Trophoblast cell (in vitro differentiated cells and primary cell): ENCODE data around the gene GPR55.
A peak's percentile ranks its signal among the peaks of the same experiment; 100 is the strongest.

Source experiments
- DNase-seq, 2 donors: peaks; one replicate each; pipeline ENCODE4 v3.0.0-alpha.2; 2016
- H2AFZ ChIP-seq: 2 replicates; pipeline ENCODE4 v1.6.1; 2013; ENCODE audit warnings: low read length, moderate library complexity, mild to moderate bottlenecking; ENCODE audit not compliant: insufficient read depth, poor library complexity
- H2AK5ac ChIP-seq: 2 replicates; pipeline ENCODE4 v1.6.1; 2013; ENCODE audit warnings: mild to moderate bottlenecking, low read length
- H2BK120ac ChIP-seq: 2 replicates; pipeline ENCODE4 v1.6.1; 2013; ENCODE audit warnings: low read length, mild to moderate bottlenecking, moderate library complexity; ENCODE audit not compliant: insufficient read depth, poor library complexity
- H2BK12ac ChIP-seq: 2 replicates; pipeline ENCODE4 v1.6.1; 2013; ENCODE audit warnings: mild to moderate bottlenecking, low read length, moderate library complexity
- H2BK5ac ChIP-seq: 2 replicates; pipeline ENCODE4 v1.6.1; 2013; ENCODE audit warnings: low read length, low read depth, moderate library complexity, mild to moderate bottlenecking; ENCODE audit not compliant: poor library complexity
- H3K14ac ChIP-seq: 2 replicates; pipeline ENCODE4 v1.6.1; 2013; ENCODE audit warnings: mild to moderate bottlenecking, low read length
- H3K18ac ChIP-seq: 2 replicates; pipeline ENCODE4 v1.6.1; 2013; ENCODE audit warnings: mild to moderate bottlenecking, low read length
- H3K23ac ChIP-seq: 2 replicates; pipeline ENCODE4 v1.6.1; 2013; ENCODE audit warnings: low read length
- H3K27ac ChIP-seq: 2 replicates; pipeline ENCODE4 v1.5.1; 2013; ENCODE audit warnings: low read depth, mild to moderate bottlenecking, inconsistent platforms, low read length, moderate library complexity
- H3K27me3 ChIP-seq: 2 replicates; pipeline ENCODE4 v1.6.1; 2013; ENCODE audit warnings: inconsistent platforms, mild to moderate bottlenecking, low read length, moderate library complexity; ENCODE audit not compliant: insufficient read depth
- H3K36me3 ChIP-seq, 2 experiments: 1 replicate in 1 of 2; 2 replicates in 1 of 2; pipeline ENCODE4 v1.6.1; 2013; ENCODE audit warnings: low read length in 2 of 2, mild to moderate bottlenecking in 2 of 2, moderate library complexity in 1 of 2; ENCODE audit not compliant: insufficient read depth in 2 of 2, control insufficient read depth in 1 of 2
- H3K4ac ChIP-seq: 2 replicates; pipeline ENCODE4 v1.6.1; 2013; ENCODE audit warnings: low read depth, mild to moderate bottlenecking, low read length, moderate library complexity
- H3K4me1 ChIP-seq, 2 experiments: 1 replicate in 1 of 2; 2 replicates in 1 of 2; pipeline ENCODE4 v1.6.1; 2013; ENCODE audit warnings: low read length in 2 of 2, mild to moderate bottlenecking in 2 of 2, moderate library complexity in 1 of 2; ENCODE audit not compliant: insufficient read depth in 2 of 2, control insufficient read depth in 1 of 2
- H3K4me2 ChIP-seq: 2 replicates; pipeline ENCODE4 v1.6.1; 2013; ENCODE audit warnings: inconsistent platforms, mild to moderate bottlenecking, low read length, moderate library complexity
- H3K4me3 ChIP-seq: 2 replicates; pipeline ENCODE4 v1.5.1; 2013; ENCODE audit warnings: mild to moderate bottlenecking, low read depth, low read length, inconsistent platforms
- H3K79me1 ChIP-seq: one replicate; pipeline ENCODE4 v1.6.1; 2013; ENCODE audit warnings: low read length
- H3K79me2 ChIP-seq: 2 replicates; pipeline ENCODE4 v1.6.1; 2013; ENCODE audit warnings: low read length, mild to moderate bottlenecking; ENCODE audit not compliant: control insufficient read depth, insufficient read depth, poor library complexity
- H3K9ac ChIP-seq: 2 replicates; pipeline ENCODE4 v1.6.1; 2013; ENCODE audit warnings: mild to moderate bottlenecking, low read length
- H3K9me3 ChIP-seq: 2 replicates; pipeline ENCODE4 v1.6.1; 2013; ENCODE audit warnings: low read depth, mild to moderate bottlenecking, control low read depth, inconsistent platforms, low read length; ENCODE audit not compliant: insufficient read depth
- H4K12ac ChIP-seq: 2 replicates; pipeline ENCODE4 v1.6.1; 2013; ENCODE audit warnings: low read depth, mild to moderate bottlenecking, low read length, moderate library complexity
- H4K8ac ChIP-seq: 2 replicates; pipeline ENCODE4 v1.6.1; 2013; ENCODE audit warnings: low read depth, mild to moderate bottlenecking, low read length, moderate library complexity
- H4K91ac ChIP-seq: one replicate; pipeline ENCODE4 v1.6.1; 2013; ENCODE audit warnings: low read depth, mild to moderate bottlenecking, low read length, moderate library complexity
- WGBS: extraction: QIAGEN DNeasy Blood & Tissue Kit; methylation state at CpG from one replicate; pipeline ENCODE4 v1.1.7; 2013; ENCODE audit warnings: missing lambda C conversion rate; ENCODE audit not compliant: insufficient read length, insufficient coverage; ENCODE audit errors: extremely low coverage; 5-methylcytosine and 5-hydroxymethylcytosine counted together

GPR55 gene

GRCh38 chr2:230874876-230875275 is 50.2 kb downstream of the GPR55 start:
- H2BK12ac ChIP-seq: no peak overlapping the region
- no CpG with 5 or more reads among the region's 10 CpGs for WGBS
- DNase-seq: no peak
- no peak overlapping the region for H3K4me2 ChIP-seq
- H3K4ac ChIP-seq: no peak overlapping the region
- no peak overlapping the region for H3K14ac ChIP-seq
- no peak overlapping the region for H2BK120ac ChIP-seq
- H3K23ac ChIP-seq: no peak overlapping the region
- peaks cover 2% of the 10 kb centered on the region for H3K9me3 ChIP-seq
- H3K18ac ChIP-seq: no peak overlapping the region
- H4K91ac ChIP-seq: no peak overlapping the region
- peaks cover 29 to 31% of the 10 kb centered on the region in 2 experiments for H3K4me1 ChIP-seq
- no peak overlapping the region for H4K8ac ChIP-seq
- H3K27me3 ChIP-seq: no peaks in the 10 kb centered on the region
- peaks cover 22% of the 10 kb centered on the region for H3K79me1 ChIP-seq
- H3K36me3 ChIP-seq: peaks cover 64 to 65% of the 10 kb centered on the region in 2 experiments
- no peak overlapping the region for H3K4me3 ChIP-seq
- H4K12ac ChIP-seq: no peak overlapping the region
- peaks cover 5% of the 10 kb centered on the region for H3K79me2 ChIP-seq
- H2AFZ ChIP-seq: no peak overlapping the region
- no peak overlapping the region for H2AK5ac ChIP-seq
- H2BK5ac ChIP-seq: no peak overlapping the region
- H3K9ac ChIP-seq: no peak overlapping the region
- no peak overlapping the region for H3K27ac ChIP-seq

DNA sequence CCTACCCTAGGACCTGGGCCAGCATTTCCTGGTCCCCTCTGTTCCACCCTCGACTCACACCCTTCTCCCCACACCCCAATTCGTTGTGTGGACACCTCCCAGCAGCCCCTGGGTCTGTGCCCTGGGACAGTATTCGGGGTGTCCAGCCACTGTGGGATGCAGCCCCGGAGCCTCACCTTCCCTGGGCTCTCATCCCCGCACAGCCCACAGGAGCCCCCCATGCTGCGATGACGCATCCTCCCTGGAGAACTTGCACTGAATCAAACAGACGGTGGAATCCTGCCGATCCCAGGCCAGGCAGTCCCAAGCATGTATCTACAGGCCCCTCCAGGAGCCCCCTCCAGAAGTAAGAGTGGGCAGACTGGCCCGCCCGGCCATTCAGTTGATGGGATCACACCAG is 50.6 kb downstream of the GPR55 start:
- H3K79me1 ChIP-seq: peaks cover 26% of the 10 kb centered on the region
- no peak overlapping the region for H4K12ac ChIP-seq
- no peak overlapping the region for H4K91ac ChIP-seq
- no CpG with 5 or more reads among the region's 11 CpGs for WGBS
- peaks cover 7% of the 10 kb centered on the region for H3K79me2 ChIP-seq
- no peak overlapping the region for H3K4ac ChIP-seq
- H2BK120ac ChIP-seq: no peak overlapping the region
- H3K27ac ChIP-seq: no peak overlapping the region
- peaks cover 2% of the 10 kb centered on the region for H3K9me3 ChIP-seq
- H3K36me3 ChIP-seq: peaks cover 62% of the 10 kb centered on the region in 2 experiments
- no peak for DNase-seq
- H4K8ac ChIP-seq: no peak overlapping the region
- H3K23ac ChIP-seq: no peak overlapping the region
- no peak overlapping the region for H3K9ac ChIP-seq
- H2AK5ac ChIP-seq: no peak overlapping the region
- H3K18ac ChIP-seq: no peak overlapping the region
- H3K14ac ChIP-seq: no peak overlapping the region
- H3K4me1 ChIP-seq: peaks cover 33 to 35% of the 10 kb centered on the region in 2 experiments
- no peak overlapping the region for H2BK12ac ChIP-seq
- H3K4me3 ChIP-seq: no peak overlapping the region
- H2AFZ ChIP-seq: no peak overlapping the region
- no peak overlapping the region for H3K4me2 ChIP-seq
- H2BK5ac ChIP-seq: no peak overlapping the region
- no peaks in the 10 kb centered on the region for H3K27me3 ChIP-seq

DNA sequence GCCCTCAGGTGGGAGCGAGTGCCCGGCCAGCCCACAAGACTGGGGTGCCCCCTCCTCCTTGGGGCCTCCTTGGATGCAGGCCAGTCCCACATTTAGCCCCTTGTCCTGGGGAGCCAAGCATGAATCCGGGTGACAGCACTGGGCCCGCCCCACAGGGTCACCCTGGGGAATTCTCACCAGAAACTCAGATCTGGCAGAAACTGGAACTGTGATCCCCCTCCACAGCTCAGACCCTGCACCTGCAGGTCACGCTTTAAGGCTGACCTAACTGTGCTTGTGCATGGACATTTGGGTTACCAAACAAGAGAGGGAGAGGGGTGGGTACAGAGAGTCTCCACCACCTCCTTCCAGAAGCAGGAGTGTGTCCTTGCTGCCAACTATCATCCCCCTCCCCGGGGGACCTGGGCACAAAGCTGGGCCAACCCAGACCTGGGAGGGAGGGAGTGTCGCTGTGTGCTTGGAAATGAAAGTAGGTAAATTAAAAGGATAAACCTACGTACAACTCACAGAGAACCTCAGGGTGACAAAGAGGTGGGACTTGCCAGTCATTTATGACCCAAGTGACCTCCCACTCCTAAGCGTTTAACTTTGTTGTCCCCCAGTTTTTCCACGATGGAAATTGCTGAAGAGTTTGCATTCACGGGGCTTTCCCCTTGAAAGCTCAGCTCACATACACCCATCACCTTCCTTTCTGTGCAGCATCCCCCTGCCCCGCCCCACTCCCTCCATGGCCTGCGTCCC is 51.2 kb downstream of the GPR55 start:
- peak overlapping the region; percentile 12 for H3K4ac ChIP-seq
- no peak overlapping the region for H3K4me3 ChIP-seq
- H3K9ac ChIP-seq: no peak overlapping the region
- peaks cover 12% of the 10 kb centered on the region for H3K79me2 ChIP-seq
- peaks cover 33% of the 10 kb centered on the region for H3K79me1 ChIP-seq
- H2BK120ac ChIP-seq: no peak overlapping the region
- no peak overlapping the region for H2BK5ac ChIP-seq
- H4K12ac ChIP-seq: no peak overlapping the region
- H3K9me3 ChIP-seq: peaks cover 2% of the 10 kb centered on the region
- no peak overlapping the region for H3K23ac ChIP-seq
- peaks cover 57 to 62% of the 10 kb centered on the region in 2 experiments for H3K36me3 ChIP-seq
- no peaks in the 10 kb centered on the region for H3K27me3 ChIP-seq
- no peak overlapping the region for H2BK12ac ChIP-seq
- no peak overlapping the region for H2AFZ ChIP-seq
- no peak overlapping the region for H4K8ac ChIP-seq
- no peak overlapping the region for H3K27ac ChIP-seq
- H3K4me2 ChIP-seq: no peak overlapping the region
- H4K91ac ChIP-seq: no peak overlapping the region
- no CpG with 5 or more reads among the region's 13 CpGs for WGBS
- H3K18ac ChIP-seq: peak overlapping the region; percentile 2
- no peak overlapping the region for H3K14ac ChIP-seq
- H3K4me1 ChIP-seq: peaks cover 40 to 41% of the 10 kb centered on the region in 2 experiments
- DNase-seq: no peak
- no peak overlapping the region for H2AK5ac ChIP-seq

DNA sequence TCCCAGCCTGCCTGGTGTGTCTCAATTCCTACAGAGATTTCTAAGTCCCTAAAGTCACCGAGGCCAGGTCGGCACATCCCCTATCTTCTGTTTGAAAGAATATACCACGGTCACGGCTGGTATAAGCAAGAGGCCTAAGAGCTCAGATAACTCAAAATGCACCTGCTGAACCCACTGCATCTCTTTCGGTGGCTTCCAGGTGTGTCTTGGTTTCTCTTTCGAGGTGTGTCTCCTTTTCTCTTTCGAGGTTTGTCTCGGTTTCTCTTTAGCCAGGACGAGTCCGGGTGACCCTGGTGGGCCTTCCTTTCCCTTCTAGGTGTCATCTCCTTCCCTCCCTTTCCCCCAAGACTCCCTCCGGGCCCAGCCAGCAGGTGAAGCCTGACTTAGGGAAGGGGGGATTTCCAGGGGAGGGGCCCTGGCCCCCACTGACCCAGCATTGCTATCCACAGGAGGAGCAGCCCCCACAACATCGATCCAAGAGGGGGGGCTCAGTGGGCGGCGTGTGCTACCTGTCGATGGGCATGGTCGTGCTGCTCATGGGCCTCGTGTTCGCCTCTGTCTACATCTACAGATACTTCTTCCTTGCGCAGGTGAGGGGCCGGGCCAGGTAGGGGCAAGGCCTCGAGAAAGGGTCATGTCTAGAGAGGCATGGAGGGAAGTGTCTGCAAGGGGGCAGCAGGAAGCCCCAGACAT is 51.9 kb downstream of the GPR55 start:
- no peak overlapping the region for H2BK12ac ChIP-seq
- H4K8ac ChIP-seq: no peak overlapping the region
- no peak for DNase-seq
- WGBS: no CpG with 5 or more reads among the region's 21 CpGs
- H3K14ac ChIP-seq: no peak overlapping the region
- H3K79me2 ChIP-seq: peaks cover 15% of the 10 kb centered on the region
- H3K27me3 ChIP-seq: no peaks in the 10 kb centered on the region
- peak overlapping the region; percentile 2 for H3K18ac ChIP-seq
- H3K9ac ChIP-seq: no peak overlapping the region
- H3K27ac ChIP-seq: no peak overlapping the region
- H3K4ac ChIP-seq: peak overlapping the region; percentile 12
- H3K36me3 ChIP-seq: peaks cover 51 to 57% of the 10 kb centered on the region in 2 experiments
- H3K4me2 ChIP-seq: no peak overlapping the region
- H4K12ac ChIP-seq: no peak overlapping the region
- no peak overlapping the region for H4K91ac ChIP-seq
- no peak overlapping the region for H2BK120ac ChIP-seq
- no peak overlapping the region for H3K4me3 ChIP-seq
- H3K23ac ChIP-seq: no peak overlapping the region
- no peak overlapping the region for H2BK5ac ChIP-seq
- H2AK5ac ChIP-seq: no peak overlapping the region
- H3K9me3 ChIP-seq: peaks cover 2% of the 10 kb centered on the region
- H3K4me1 ChIP-seq: peaks cover 47 to 48% of the 10 kb centered on the region in 2 experiments
- peaks cover 39% of the 10 kb centered on the region for H3K79me1 ChIP-seq
- H2AFZ ChIP-seq: no peak overlapping the region
